ENCODE results near the gene PLA2G10.
A peak's percentile ranks its signal among the peaks of the same experiment; 100 is the strongest.
"Not testable (repeated sequence)": the region's sequence is repeated elsewhere in the genome, so short reads cannot be mapped to it uniquely, and the experiment has no call there.

GRCh38 chr16:14630620-14631330 is 63.3 kb downstream of the PLA2G10 start:
- TF ChIP-seq ZNF24 (IDR thresholded peaks at IDR 0.05); CTCF (IDR thresholded peaks at IDR 0.05 in 2 of 3, conservative IDR thresholded peaks at IDR 0.05 in 1 of 3; ENCODE audit: insufficient read depth in 2 of 3, low read depth in 1 of 3, low read length in 3 of 3); ZNF121 (CRISPR knock-in tag; conservative IDR thresholded peaks at IDR 0.05); NFE2 (IDR thresholded peaks at IDR 0.05; ENCODE audit: low read depth): not testable (repeated sequence)
- TF ChIP-seq NKRF (IDR thresholded peaks at IDR 0.05; ENCODE audit: borderline replicate concordance): peak; percentile 59; the same call in 1 of the 2 replicates
